WTC11 (cell line): ENCODE measurements around the gene GABRR1. TPM values are rescaled to one million over a fixed set of nuclear protein-coding genes. Genes with fewer than 3 reads are reported as not detected.

Experiments used
- ATF2 ChIP-seq: sonication (generic); formaldehyde crosslinking; IDR thresholded peaks from 2 replicates; pipeline ENCODE4 v1.8.1; 2022; ENCODE audit warnings: low read depth, missing genetic modification reagents, borderline replicate concordance
- CREM ChIP-seq: sonication (generic); formaldehyde crosslinking; IDR thresholded peaks from 2 replicates; pipeline ENCODE4 v1.8.1; 2022; ENCODE audit warnings: mild to moderate bottlenecking, missing genetic modification reagents, moderate library complexity
- CTCF ChIP-seq: fragments of 200-600 bp; IDR thresholded peaks from 2 replicates; pipeline ENCODE4 v1.8.0; 2022; ENCODE audit warnings: antibody characterized with exemption
- E2F4 ChIP-seq: sonication (generic); formaldehyde crosslinking; IDR thresholded peaks from 2 replicates; pipeline ENCODE4 v1.8.1; 2022; ENCODE audit warnings: low read depth, mild to moderate bottlenecking, moderate library complexity, missing genetic modification reagents, borderline replicate concordance
- E2F5 ChIP-seq: sonication (generic); formaldehyde crosslinking; IDR thresholded peaks from 2 replicates; pipeline ENCODE4 v1.8.1; 2022; ENCODE audit warnings: mild to moderate bottlenecking, moderate library complexity, missing genetic modification reagents
- ELF4 ChIP-seq: sonication (generic); formaldehyde crosslinking; IDR thresholded peaks from 2 replicates; pipeline ENCODE4 v1.8.1; 2022; ENCODE audit warnings: low read depth, mild to moderate bottlenecking, moderate library complexity, missing genetic modification reagents
- ERG ChIP-seq: fragments of 250-450 bp; sonication (Bioruptor Pico); IDR thresholded peaks from 2 replicates; pipeline ENCODE4 v1.8.0; 2021; ENCODE audit warnings: mild to moderate bottlenecking
- ESRRA ChIP-seq: sonication (generic); formaldehyde crosslinking; IDR thresholded peaks from 2 replicates; pipeline ENCODE4 v1.8.1; 2022; ENCODE audit warnings: mild to moderate bottlenecking, missing genetic modification reagents, borderline replicate concordance
- FOXJ3 ChIP-seq: sonication (generic); formaldehyde crosslinking; IDR thresholded peaks from 2 replicates; pipeline ENCODE4 v1.9.0; 2021; ENCODE audit warnings: missing genetic modification reagents, mild to moderate bottlenecking, borderline replicate concordance
- FOXP1 ChIP-seq: sonication (generic); formaldehyde crosslinking; IDR thresholded peaks from 2 replicates; pipeline ENCODE4 v1.8.0; 2022; ENCODE audit warnings: missing genetic modification reagents, mild to moderate bottlenecking, moderate library complexity, borderline replicate concordance
- IRF1 ChIP-seq: sonication (generic); formaldehyde crosslinking; IDR thresholded peaks from 2 replicates; pipeline ENCODE4 v1.8.0; 2023; ENCODE audit warnings: missing genetic modification reagents
- IRF2 ChIP-seq: sonication (generic); formaldehyde crosslinking; IDR thresholded peaks from 2 replicates; pipeline ENCODE4 v1.8.0; 2022; ENCODE audit warnings: low read depth, missing genetic modification reagents, borderline replicate concordance
- KAT7 ChIP-seq: sonication (generic); formaldehyde crosslinking; IDR thresholded peaks from 2 replicates; pipeline ENCODE4 v1.8.1; 2023; ENCODE audit warnings: missing genetic modification reagents, mild to moderate bottlenecking, borderline replicate concordance
- NFATC4 ChIP-seq: fragments of 250-450 bp; sonication (Bioruptor Pico); IDR thresholded peaks from 2 replicates; pipeline ENCODE4 v1.9.0; 2021; ENCODE audit warnings: mild to moderate bottlenecking
- NFE2L1 ChIP-seq: sonication (generic); formaldehyde crosslinking; IDR thresholded peaks from 2 replicates; pipeline ENCODE4 v1.8.1; 2023; ENCODE audit warnings: missing genetic modification reagents
- NFYB ChIP-seq: sonication (generic); formaldehyde crosslinking; conservative IDR thresholded peaks from 2 replicates; pipeline ENCODE4 v1.8.0; 2022; ENCODE audit warnings: low read depth, missing genetic modification reagents
- NR1H2 ChIP-seq: sonication (generic); formaldehyde crosslinking; IDR thresholded peaks from 2 replicates; pipeline ENCODE4 v1.9.0; 2021; ENCODE audit warnings: mild to moderate bottlenecking, moderate library complexity, missing genetic modification reagents
- NR2C2 ChIP-seq: sonication (generic); formaldehyde crosslinking; IDR thresholded peaks from 2 replicates; pipeline ENCODE4 v1.8.0; 2022; ENCODE audit warnings: mild to moderate bottlenecking, missing genetic modification reagents
- OVOL2 ChIP-seq: fragments of 250-450 bp; sonication (Bioruptor Pico); IDR thresholded peaks from 2 replicates; pipeline ENCODE4 v1.9.0; 2021; ENCODE audit warnings: mild to moderate bottlenecking, borderline replicate concordance
- PREB ChIP-seq: sonication (generic); formaldehyde crosslinking; IDR thresholded peaks from 2 replicates; pipeline ENCODE4 v1.8.1; 2022; ENCODE audit warnings: mild to moderate bottlenecking, missing genetic modification reagents, moderate library complexity, borderline replicate concordance
- ZNF281 ChIP-seq: sonication (generic); formaldehyde crosslinking; IDR thresholded peaks from 2 replicates; pipeline ENCODE4 v1.8.0; 2023; ENCODE audit warnings: mild to moderate bottlenecking, missing genetic modification reagents
- ZNF396 ChIP-seq: fragments of 250-450 bp; sonication (Bioruptor Pico); IDR thresholded peaks from 2 replicates; pipeline ENCODE4 v1.8.0; 2021; ENCODE audit warnings: mild to moderate bottlenecking, moderate library complexity, borderline replicate concordance
- ZNF512 ChIP-seq: sonication (generic); formaldehyde crosslinking; IDR thresholded peaks from 2 replicates; pipeline ENCODE4 v1.8.1; 2022; ENCODE audit warnings: missing genetic modification reagents, borderline replicate concordance
- total RNA-seq: library from RNA; stranded (reverse); gene quantifications from 3 replicates; pipeline ENCODE4 v1.2.3, GENCODE V29; 2021

Gene GABRR1
- total RNA-seq, 1 experiment from 2014 or later, result 0.24 TPM

- TF ChIP-seq ERG (CRISPR knock-in tag) (no peak), NFE2L1 (peak; percentile 91), NR2C2 (peak; percentile 40; the same call in 1 of the 2 replicates), FOXP1 (CRISPR knock-in tag) (peak; percentile 96; the same call in 1 of the 2 replicates), NR1H2 (0 out of 2 replicates have a peak, but pooled peaks have one; percentile 55), E2F5 (CRISPR knock-in tag) (peak; percentile 98), OVOL2 (CRISPR knock-in tag) (no peak), NFATC4 (CRISPR knock-in tag) (no peak), ZNF512 (CRISPR knock-in tag) (peak; percentile 82; the same call in 1 of the 2 replicates), NFYB (CRISPR knock-in tag) (peak; percentile 47), PREB (no peak; the same call in 1 of the 2 replicates), FOXJ3 (CRISPR knock-in tag) (no peak), ELF4 (CRISPR knock-in tag) (peak; percentile 80; the same call in 1 of the 2 replicates), E2F4 (CRISPR knock-in tag) (peak; percentile 82), IRF1 (CRISPR knock-in tag) (no peak; the same call in none of the 2 replicates), KAT7 (CRISPR knock-in tag) (no peak), ZNF281 (0 out of 2 replicates have a peak, but pooled peaks have one; percentile 85), ATF2 (CRISPR knock-in tag) (peak; percentile 85), IRF2 (CRISPR knock-in tag) (peak; percentile 84; the same call in 1 of the 2 replicates), CTCF (no peak), CREM (CRISPR knock-in tag) (peak; percentile 85), ESRRA (CRISPR knock-in tag) (peak; percentile 86), ZNF396 (no peak)
Measured at GRCh38 chr6:89145956-89146717, 71.0 kb downstream of the GABRR1 start, which contains the start of gene PM20D2 (continued).
